Trophoblast cell (in vitro differentiated cells and primary cell): ENCODE measurements around the gene ARSG.

Experiments used
- DNase-seq, 2 donors: peaks; one replicate each; pipeline ENCODE4 v3.0.0-alpha.2; 2016
- H2AFZ ChIP-seq: 2 replicates; pipeline ENCODE4 v1.6.1; 2013; ENCODE audit warnings: low read length, moderate library complexity, mild to moderate bottlenecking; ENCODE audit not compliant: insufficient read depth, poor library complexity
- H2AK5ac ChIP-seq: 2 replicates; pipeline ENCODE4 v1.6.1; 2013; ENCODE audit warnings: mild to moderate bottlenecking, low read length
- H2BK120ac ChIP-seq: 2 replicates; pipeline ENCODE4 v1.6.1; 2013; ENCODE audit warnings: low read length, mild to moderate bottlenecking, moderate library complexity; ENCODE audit not compliant: insufficient read depth, poor library complexity
- H2BK12ac ChIP-seq: 2 replicates; pipeline ENCODE4 v1.6.1; 2013; ENCODE audit warnings: mild to moderate bottlenecking, low read length, moderate library complexity
- H2BK5ac ChIP-seq: 2 replicates; pipeline ENCODE4 v1.6.1; 2013; ENCODE audit warnings: low read length, low read depth, moderate library complexity, mild to moderate bottlenecking; ENCODE audit not compliant: poor library complexity
- H3K14ac ChIP-seq: 2 replicates; pipeline ENCODE4 v1.6.1; 2013; ENCODE audit warnings: mild to moderate bottlenecking, low read length
- H3K18ac ChIP-seq: 2 replicates; pipeline ENCODE4 v1.6.1; 2013; ENCODE audit warnings: mild to moderate bottlenecking, low read length
- H3K23ac ChIP-seq: 2 replicates; pipeline ENCODE4 v1.6.1; 2013; ENCODE audit warnings: low read length
- H3K27ac ChIP-seq: 2 replicates; pipeline ENCODE4 v1.5.1; 2013; ENCODE audit warnings: low read depth, mild to moderate bottlenecking, inconsistent platforms, low read length, moderate library complexity
- H3K27me3 ChIP-seq: 2 replicates; pipeline ENCODE4 v1.6.1; 2013; ENCODE audit warnings: inconsistent platforms, mild to moderate bottlenecking, low read length, moderate library complexity; ENCODE audit not compliant: insufficient read depth
- H3K36me3 ChIP-seq, 2 experiments: 1 replicate in 1 of 2; 2 replicates in 1 of 2; pipeline ENCODE4 v1.6.1; 2013; ENCODE audit warnings: low read length in 2 of 2, mild to moderate bottlenecking in 2 of 2, moderate library complexity in 1 of 2; ENCODE audit not compliant: insufficient read depth in 2 of 2, control insufficient read depth in 1 of 2
- H3K4ac ChIP-seq: 2 replicates; pipeline ENCODE4 v1.6.1; 2013; ENCODE audit warnings: low read depth, mild to moderate bottlenecking, low read length, moderate library complexity
- H3K4me1 ChIP-seq, 2 experiments: 1 replicate in 1 of 2; 2 replicates in 1 of 2; pipeline ENCODE4 v1.6.1; 2013; ENCODE audit warnings: low read length in 2 of 2, mild to moderate bottlenecking in 2 of 2, moderate library complexity in 1 of 2; ENCODE audit not compliant: insufficient read depth in 2 of 2, control insufficient read depth in 1 of 2
- H3K4me2 ChIP-seq: 2 replicates; pipeline ENCODE4 v1.6.1; 2013; ENCODE audit warnings: inconsistent platforms, mild to moderate bottlenecking, low read length, moderate library complexity
- H3K4me3 ChIP-seq: 2 replicates; pipeline ENCODE4 v1.5.1; 2013; ENCODE audit warnings: mild to moderate bottlenecking, low read depth, low read length, inconsistent platforms
- H3K79me1 ChIP-seq: one replicate; pipeline ENCODE4 v1.6.1; 2013; ENCODE audit warnings: low read length
- H3K79me2 ChIP-seq: 2 replicates; pipeline ENCODE4 v1.6.1; 2013; ENCODE audit warnings: low read length, mild to moderate bottlenecking; ENCODE audit not compliant: control insufficient read depth, insufficient read depth, poor library complexity
- H3K9ac ChIP-seq: 2 replicates; pipeline ENCODE4 v1.6.1; 2013; ENCODE audit warnings: mild to moderate bottlenecking, low read length
- H3K9me3 ChIP-seq: 2 replicates; pipeline ENCODE4 v1.6.1; 2013; ENCODE audit warnings: low read depth, mild to moderate bottlenecking, control low read depth, inconsistent platforms, low read length; ENCODE audit not compliant: insufficient read depth
- H4K12ac ChIP-seq: 2 replicates; pipeline ENCODE4 v1.6.1; 2013; ENCODE audit warnings: low read depth, mild to moderate bottlenecking, low read length, moderate library complexity
- H4K8ac ChIP-seq: 2 replicates; pipeline ENCODE4 v1.6.1; 2013; ENCODE audit warnings: low read depth, mild to moderate bottlenecking, low read length, moderate library complexity
- H4K91ac ChIP-seq: one replicate; pipeline ENCODE4 v1.6.1; 2013; ENCODE audit warnings: low read depth, mild to moderate bottlenecking, low read length, moderate library complexity
- WGBS: extraction: QIAGEN DNeasy Blood & Tissue Kit; methylation state at CpG from one replicate; pipeline ENCODE4 v1.1.7; 2013; ENCODE audit warnings: missing lambda C conversion rate; ENCODE audit not compliant: insufficient read length, insufficient coverage; ENCODE audit errors: extremely low coverage; 5-methylcytosine and 5-hydroxymethylcytosine counted together

ARSG gene

DNA sequence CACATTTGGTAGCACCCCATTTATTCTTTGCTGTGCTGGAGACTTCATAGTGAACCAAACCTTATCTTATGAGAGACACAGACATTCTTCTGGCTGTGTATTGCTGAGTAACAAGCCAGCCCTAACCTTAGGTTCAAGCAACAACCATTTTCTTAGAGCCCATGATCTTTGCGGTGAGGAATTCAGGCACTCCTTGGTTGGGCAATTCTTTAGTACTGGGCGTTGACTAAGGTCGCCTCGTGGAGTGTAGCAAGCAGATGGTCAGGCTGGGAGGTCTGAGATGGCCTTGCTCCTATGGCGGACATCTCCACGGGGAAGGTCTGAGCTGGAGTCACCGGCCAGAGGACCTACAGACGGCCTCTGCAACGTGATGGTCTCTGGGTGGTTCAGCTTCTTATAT is 43.1 kb downstream of the ARSG start:
- peak overlapping the region; percentile 1 for H2BK120ac ChIP-seq
- H3K4ac ChIP-seq: no peak overlapping the region
- no peak overlapping the region for H2AK5ac ChIP-seq
- no peak overlapping the region for H3K9ac ChIP-seq
- H4K91ac ChIP-seq: peak overlapping the region; percentile 52
- H4K8ac ChIP-seq: peak overlapping the region; percentile 55
- H3K79me1 ChIP-seq: peaks cover 27% of the 10 kb centered on the region
- no CpG with 5 or more reads among the region's 9 CpGs for WGBS
- peaks cover 18 to 21% of the 10 kb centered on the region in 2 experiments for H3K4me1 ChIP-seq
- H3K4me3 ChIP-seq: no peak overlapping the region
- H2AFZ ChIP-seq: no peak overlapping the region
- H4K12ac ChIP-seq: no peak overlapping the region
- peak overlapping the region; percentile 8 for H3K27ac ChIP-seq
- peak overlapping the region; percentile 65 for H2BK5ac ChIP-seq
- H3K14ac ChIP-seq: peak overlapping the region; percentile 20
- peak overlapping the region; percentile 74 for H2BK12ac ChIP-seq
- H3K9me3 ChIP-seq: peaks cover 9% of the 10 kb centered on the region
- H3K36me3 ChIP-seq: peaks cover 0 to 2% of the 10 kb centered on the region in 2 experiments
- peak; percentile 89 to 93 for DNase-seq
- H3K27me3 ChIP-seq: no peaks in the 10 kb centered on the region
- H3K23ac ChIP-seq: no peak overlapping the region
- no peak overlapping the region for H3K4me2 ChIP-seq
- peaks cover 3% of the 10 kb centered on the region for H3K79me2 ChIP-seq
- H3K18ac ChIP-seq: peak overlapping the region; percentile 37

DNA sequence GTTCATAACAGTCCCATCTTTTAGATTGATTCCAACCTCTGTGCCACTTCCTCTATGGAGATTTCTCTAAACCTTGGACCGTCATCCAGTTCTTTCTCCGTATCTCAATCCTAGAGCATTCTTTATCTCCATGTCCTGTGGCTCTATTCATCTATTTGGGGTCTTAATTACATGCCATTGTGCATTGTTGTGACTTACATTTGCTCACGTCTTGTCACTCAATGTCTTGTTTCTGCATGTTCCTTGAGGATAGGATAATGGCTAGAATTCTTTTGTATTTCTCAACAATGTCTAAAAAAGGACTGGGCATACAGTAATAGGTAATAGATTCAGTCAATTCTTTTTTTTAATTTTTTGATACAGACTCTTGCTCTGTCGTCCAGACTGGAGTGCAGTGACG is 50.2 kb downstream of the ARSG start:
- H4K12ac ChIP-seq: no peak overlapping the region
- no peak for DNase-seq
- no peak overlapping the region for H2AK5ac ChIP-seq
- H3K23ac ChIP-seq: no peak overlapping the region
- H3K9me3 ChIP-seq: peaks cover 2% of the 10 kb centered on the region
- H3K18ac ChIP-seq: no peak overlapping the region
- H4K91ac ChIP-seq: no peak overlapping the region
- H2AFZ ChIP-seq: no peak overlapping the region
- WGBS: no CpG with 5 or more reads among the region's 5 CpGs
- H2BK12ac ChIP-seq: no peak overlapping the region
- peaks cover 4% of the 10 kb centered on the region for H3K79me2 ChIP-seq
- H2BK120ac ChIP-seq: no peak overlapping the region
- H3K14ac ChIP-seq: no peak overlapping the region
- no peak overlapping the region for H3K27ac ChIP-seq
- no peaks in the 10 kb centered on the region for H3K36me3 ChIP-seq
- no peak overlapping the region for H3K9ac ChIP-seq
- peaks cover 22% of the 10 kb centered on the region for H3K79me1 ChIP-seq
- H3K27me3 ChIP-seq: no peaks in the 10 kb centered on the region
- H2BK5ac ChIP-seq: no peak overlapping the region
- no peak overlapping the region for H3K4ac ChIP-seq
- H3K4me1 ChIP-seq: peaks cover 24 to 32% of the 10 kb centered on the region in 2 experiments
- H3K4me3 ChIP-seq: no peak overlapping the region
- H3K4me2 ChIP-seq: no peak overlapping the region
- H4K8ac ChIP-seq: no peak overlapping the region

- H2AK5ac ChIP-seq: no peak overlapping the region
- no peak overlapping the region for H3K9ac ChIP-seq
- no peak overlapping the region for H3K14ac ChIP-seq
- no peaks in the 10 kb centered on the region for H3K9me3 ChIP-seq
- H4K8ac ChIP-seq: no peak overlapping the region
- H3K4me2 ChIP-seq: no peak overlapping the region
- peak overlapping the region; percentile 0 for H4K91ac ChIP-seq
- no CpG with 5 or more reads among the region's 5 CpGs for WGBS
- H3K79me1 ChIP-seq: peaks cover 8% of the 10 kb centered on the region
- H3K23ac ChIP-seq: no peak overlapping the region
- no peak overlapping the region for H2BK120ac ChIP-seq
- H2BK5ac ChIP-seq: no peak overlapping the region
- peaks cover 0 to 3% of the 10 kb centered on the region in 2 experiments for H3K36me3 ChIP-seq
- H3K4ac ChIP-seq: no peak overlapping the region
- H3K27ac ChIP-seq: no peak overlapping the region
- no peak overlapping the region for H2AFZ ChIP-seq
- no peak overlapping the region for H3K4me3 ChIP-seq
- peaks cover 11 to 16% of the 10 kb centered on the region in 2 experiments for H3K4me1 ChIP-seq
- peaks cover 2% of the 10 kb centered on the region for H3K79me2 ChIP-seq
- H3K27me3 ChIP-seq: no peaks in the 10 kb centered on the region
- H3K18ac ChIP-seq: no peak overlapping the region
- H4K12ac ChIP-seq: no peak overlapping the region
- H2BK12ac ChIP-seq: no peak overlapping the region
- DNase-seq: no peak
These were observed 52.7 kb downstream of the ARSG start for GRCh38 chr17:68343976-68344375.

- Histone ChIP-seq H4K8ac (peak overlapping the region; percentile 54), H2AFZ (no peak overlapping the region), H2AK5ac (no peak overlapping the region), H3K27me3 (no peaks in the 10 kb centered on the region), H3K4me2 (no peak overlapping the region), H3K4ac (no peak overlapping the region), H3K36me3 (peaks cover 0 to 3% of the 10 kb centered on the region in 2 experiments), H3K79me1 (peaks cover 8% of the 10 kb centered on the region), H3K4me3 (no peak overlapping the region), H3K9ac (no peak overlapping the region), H3K4me1 (peaks cover 11 to 16% of the 10 kb centered on the region in 2 experiments), H4K91ac (no peak overlapping the region), H3K23ac (no peak overlapping the region), H2BK120ac (peak overlapping the region; percentile 21), H2BK5ac (no peak overlapping the region), H3K18ac (peak overlapping the region; percentile 44), H3K27ac (peak overlapping the region; percentile 35), H3K79me2 (peaks cover 2% of the 10 kb centered on the region), H4K12ac (no peak overlapping the region), H3K9me3 (no peaks in the 10 kb centered on the region), H3K14ac (no peak overlapping the region), H2BK12ac (peak overlapping the region; percentile 21)
- WGBS: no CpG with 5 or more reads among the region's 4 CpGs
- DNase-seq: peak in 1 of 2 donors; percentile 61
These were observed 53.4 kb downstream of the ARSG start for GRCh38 chr17:68344701-68345136.
